ENCODE measurements around the gene WASF3.

WASF3 gene

DNA sequence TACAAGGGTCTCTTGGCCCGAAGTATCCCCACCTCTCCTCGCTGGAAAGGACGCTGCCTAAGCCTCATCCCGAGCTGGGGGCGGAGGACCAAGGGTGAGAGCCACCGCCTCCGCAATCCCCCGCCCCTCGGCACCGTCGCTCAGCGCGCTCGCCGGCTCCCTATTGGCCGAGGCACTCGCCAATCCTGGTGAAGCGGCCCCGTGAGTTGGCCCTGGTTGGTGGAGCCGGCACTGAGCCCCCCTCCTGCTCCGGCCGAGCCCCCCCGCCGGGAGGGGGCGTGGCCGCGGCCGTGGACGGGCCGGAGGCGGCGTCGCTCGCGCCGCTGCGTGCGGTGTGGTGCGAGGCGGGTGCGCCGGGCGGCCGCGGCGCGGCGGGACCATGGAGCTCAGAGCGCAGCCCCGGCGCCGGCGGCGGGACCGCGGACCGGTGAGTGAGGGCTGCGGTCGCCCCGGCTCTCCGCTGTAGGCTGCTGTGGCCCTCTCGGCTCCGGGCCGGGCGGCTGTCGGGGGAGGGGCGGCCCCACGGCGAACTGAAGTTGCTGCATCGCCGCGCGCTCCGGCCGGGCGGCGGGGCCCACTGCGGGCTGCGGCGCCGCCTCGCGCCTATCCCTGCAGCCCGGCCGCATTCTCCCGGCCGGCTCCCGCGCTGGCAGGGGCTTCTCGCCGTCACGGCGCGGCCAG lies at the start of gene WASF3:
WASF3 (plus strand) TSS at position 291 of the 681 bp plus-strand sequence. CDS start 84,588 bp downstream, outside the sequence.
- peak; percentile 89 for DNase-seq
- in situ Hi-C loops (cut with HindIII; ENCODE audit: low pct_ligation_motif_present, low pct_unique_long_range_greater_than_20kb, low sequenced_read_pairs), result no loop called here

- in situ Hi-C loops (cut with HindIII; ENCODE audit: low pct_ligation_motif_present, low pct_unique_long_range_greater_than_20kb, low sequenced_read_pairs), result no loop called here
- no peak for DNase-seq
Measured at GRCh38 chr13:26508885-26509284, 48.6 kb upstream of the WASF3 start.

- no peak for DNase-seq
- in situ Hi-C loops (cut with HindIII; ENCODE audit: low pct_ligation_motif_present, low pct_unique_long_range_greater_than_20kb, low sequenced_read_pairs), result no loop called here
Measured at GRCh38 chr13:26509491-26509890, 48.0 kb upstream of the WASF3 start.

DNA sequence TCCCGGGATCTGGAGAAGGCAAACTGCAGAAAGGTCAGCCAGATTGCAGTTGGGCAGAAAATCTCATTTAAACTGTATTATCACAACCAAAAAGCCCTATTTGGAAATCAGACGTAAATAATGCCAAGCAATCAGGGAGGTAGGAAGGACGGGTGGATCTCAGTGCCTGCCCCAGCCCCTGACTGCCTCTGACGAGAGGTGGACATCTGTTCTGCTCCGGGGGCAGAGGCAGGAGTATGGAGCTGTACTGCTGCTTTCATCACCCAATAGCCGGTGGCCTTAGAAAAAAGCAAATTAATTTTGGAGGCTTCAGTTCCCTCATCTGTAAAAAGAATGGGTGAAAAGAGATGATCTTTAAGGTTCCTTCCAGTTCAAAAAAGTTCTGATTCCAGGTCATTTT lies 43.6 kb upstream of the WASF3 start:
- in situ Hi-C loops (cut with HindIII; ENCODE audit: low pct_ligation_motif_present, low pct_unique_long_range_greater_than_20kb, low sequenced_read_pairs), result no loop called here
- DNase-seq, result no peak

DNA sequence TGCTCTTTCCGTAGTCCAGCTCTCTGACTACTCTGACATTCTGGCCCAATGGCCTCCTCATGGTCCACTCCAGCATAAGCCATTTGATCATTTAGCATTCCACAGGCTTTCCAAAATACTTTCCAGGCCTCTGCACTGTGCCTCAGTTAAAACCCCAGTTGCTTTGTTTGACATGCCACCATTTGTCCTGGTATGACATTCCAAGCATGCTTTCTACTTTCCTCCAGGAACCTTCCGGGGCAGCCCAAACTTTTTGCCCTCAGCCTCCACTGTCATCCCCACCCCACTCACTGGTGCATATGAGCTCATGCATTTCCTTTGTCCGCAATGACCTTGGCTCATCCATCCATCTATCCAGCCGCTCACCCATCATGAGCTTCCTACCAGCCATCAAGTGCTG lies 41.8 kb upstream of the WASF3 start:
- in situ Hi-C loops (cut with HindIII; ENCODE audit: low pct_ligation_motif_present, low pct_unique_long_range_greater_than_20kb, low sequenced_read_pairs), result no loop called here

GRCh38 chr13:26517936-26518335 lies 39.5 kb upstream of the WASF3 start:
- in situ Hi-C loops (cut with HindIII; ENCODE audit: low pct_ligation_motif_present, low pct_unique_long_range_greater_than_20kb, low sequenced_read_pairs), result no loop called here
- no peak for DNase-seq

More for the DNA sequence above, 41.8 kb upstream of the WASF3 start:
- no peak for DNase-seq

DNA sequence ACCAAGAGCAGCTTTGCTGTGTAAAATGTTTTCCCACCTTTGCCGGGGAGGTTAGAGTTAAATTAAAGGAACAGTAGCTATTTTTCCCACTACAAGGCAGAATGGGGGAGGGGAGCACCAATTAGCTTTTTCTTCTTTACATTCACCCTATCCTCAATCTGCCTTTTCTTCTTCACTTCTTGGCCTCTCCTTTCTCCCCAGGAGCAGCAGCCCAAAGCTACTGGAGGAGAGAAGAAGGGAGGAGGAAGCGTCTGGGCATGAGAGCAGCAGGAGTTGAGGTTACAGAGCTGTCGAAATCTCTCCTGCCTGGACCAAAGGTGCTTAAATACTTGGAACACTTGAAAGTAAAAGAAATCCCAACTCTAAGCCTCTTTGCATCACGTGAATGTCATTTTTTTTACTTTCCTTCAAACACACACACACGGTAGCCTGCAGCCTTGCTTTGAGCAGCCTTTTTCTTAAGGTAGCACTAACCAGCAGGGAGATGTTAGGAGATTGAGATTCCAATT lies 39.0 kb upstream of the WASF3 start:
- DNase-seq, result no peak
- in situ Hi-C loops (cut with HindIII; ENCODE audit: low pct_ligation_motif_present, low pct_unique_long_range_greater_than_20kb, low sequenced_read_pairs), result no loop called here

DNA sequence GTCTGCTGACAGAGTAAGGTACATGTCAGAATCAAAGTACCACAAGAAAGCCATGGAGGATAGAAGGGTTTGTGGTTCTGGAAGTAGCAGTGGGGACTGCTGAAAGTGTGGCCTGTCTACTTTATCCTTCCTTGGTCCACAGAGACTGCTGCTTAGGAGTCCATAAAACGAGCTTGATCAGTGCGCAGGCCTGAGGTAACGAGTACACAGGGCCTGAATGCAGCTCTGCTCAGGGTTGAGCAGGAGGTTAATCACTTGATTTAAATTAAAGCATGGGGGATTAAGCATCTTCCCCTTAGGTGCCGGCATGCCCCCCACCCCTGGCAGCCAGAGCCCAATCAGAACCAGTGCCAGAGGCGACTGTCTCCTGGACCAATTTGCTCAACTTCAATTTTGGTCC lies 34.9 kb upstream of the WASF3 start:
- in situ Hi-C loops (cut with HindIII; ENCODE audit: low pct_ligation_motif_present, low pct_unique_long_range_greater_than_20kb, low sequenced_read_pairs), result no loop called here
- DNase-seq, result no peak

DNA sequence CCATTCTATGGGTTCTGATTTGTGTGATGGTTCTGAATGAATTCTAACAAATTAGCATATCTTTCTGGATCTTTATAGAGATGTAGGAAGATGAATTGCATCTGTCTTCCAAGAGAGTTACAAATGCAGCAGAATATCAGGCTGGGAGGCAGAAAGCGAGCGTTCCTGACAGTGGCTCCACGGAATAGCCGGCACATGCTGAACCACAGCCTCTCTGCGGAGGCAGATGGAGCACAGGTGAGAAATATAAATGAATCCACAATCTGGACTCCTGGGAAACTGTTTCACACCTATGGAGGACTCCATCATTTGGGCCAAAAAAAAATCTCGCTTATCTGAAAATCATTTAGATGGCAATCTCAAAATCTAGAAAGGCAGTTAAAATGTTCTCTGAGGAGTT lies 34.5 kb upstream of the WASF3 start:
- DNase-seq, result no peak
- in situ Hi-C loops (cut with HindIII; ENCODE audit: low pct_ligation_motif_present, low pct_unique_long_range_greater_than_20kb, low sequenced_read_pairs), result no loop called here

GRCh38 chr13:26525528-26525927 lies 32.0 kb upstream of the WASF3 start:
- no peak for DNase-seq
- in situ Hi-C loops (cut with HindIII; ENCODE audit: low pct_ligation_motif_present, low pct_unique_long_range_greater_than_20kb, low sequenced_read_pairs), result no loop called here

- DNase-seq, result no peak
- in situ Hi-C loops (cut with HindIII; ENCODE audit: low pct_ligation_motif_present, low pct_unique_long_range_greater_than_20kb, low sequenced_read_pairs), result no loop called here
Measured at GRCh38 chr13:26526702-26527216, 30.7 kb upstream of the WASF3 start.

- in situ Hi-C loops (cut with HindIII; ENCODE audit: low pct_ligation_motif_present, low pct_unique_long_range_greater_than_20kb, low sequenced_read_pairs), result no loop called here
- no peak for DNase-seq
Measured at GRCh38 chr13:26528527-26528926, 29.0 kb upstream of the WASF3 start.

DNA sequence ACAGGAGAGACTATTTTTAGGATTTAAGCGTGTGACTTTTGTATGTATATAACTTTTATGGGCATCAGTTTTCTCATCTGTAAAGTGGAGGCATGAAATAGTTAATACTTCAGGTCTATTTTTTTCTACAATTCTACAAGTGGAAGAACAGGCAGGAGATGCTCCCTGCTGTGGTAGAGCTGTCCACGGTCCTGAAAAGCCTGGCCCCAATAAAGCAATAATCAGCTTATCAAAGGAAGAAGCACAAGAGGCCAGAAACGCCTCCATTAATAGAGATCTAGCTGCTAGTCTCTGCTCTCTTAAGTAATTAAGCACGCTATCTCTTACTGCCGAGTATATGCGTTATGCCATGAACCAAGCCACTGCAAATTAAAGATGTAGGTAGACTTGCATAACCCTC lies 28.0 kb upstream of the WASF3 start:
- in situ Hi-C loops (cut with HindIII; ENCODE audit: low pct_ligation_motif_present, low pct_unique_long_range_greater_than_20kb, low sequenced_read_pairs), result no loop called here
- DNase-seq, result peak; percentile 56

DNA sequence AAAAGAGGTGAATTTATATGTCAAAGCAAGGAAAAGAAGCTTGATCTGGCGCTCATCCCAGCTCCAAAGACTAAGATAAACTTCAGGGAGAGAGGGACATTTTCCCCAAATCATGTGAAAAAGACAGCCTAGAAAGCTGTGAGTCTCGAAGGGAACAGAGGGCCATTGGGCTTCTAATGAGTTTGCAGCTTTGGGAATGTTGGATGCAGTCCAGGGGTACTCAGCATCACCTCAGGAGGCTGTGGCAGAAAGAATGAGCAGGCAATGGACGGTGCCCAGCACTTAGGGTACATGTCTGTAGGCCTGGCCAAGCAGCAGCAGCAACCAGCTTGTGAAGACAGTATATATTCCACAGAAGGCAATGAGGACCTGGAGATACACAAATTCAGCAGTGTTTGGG lies 25.7 kb upstream of the WASF3 start:
- in situ Hi-C loops (cut with HindIII; ENCODE audit: low pct_ligation_motif_present, low pct_unique_long_range_greater_than_20kb, low sequenced_read_pairs), result no loop called here
- no peak for DNase-seq

DNA sequence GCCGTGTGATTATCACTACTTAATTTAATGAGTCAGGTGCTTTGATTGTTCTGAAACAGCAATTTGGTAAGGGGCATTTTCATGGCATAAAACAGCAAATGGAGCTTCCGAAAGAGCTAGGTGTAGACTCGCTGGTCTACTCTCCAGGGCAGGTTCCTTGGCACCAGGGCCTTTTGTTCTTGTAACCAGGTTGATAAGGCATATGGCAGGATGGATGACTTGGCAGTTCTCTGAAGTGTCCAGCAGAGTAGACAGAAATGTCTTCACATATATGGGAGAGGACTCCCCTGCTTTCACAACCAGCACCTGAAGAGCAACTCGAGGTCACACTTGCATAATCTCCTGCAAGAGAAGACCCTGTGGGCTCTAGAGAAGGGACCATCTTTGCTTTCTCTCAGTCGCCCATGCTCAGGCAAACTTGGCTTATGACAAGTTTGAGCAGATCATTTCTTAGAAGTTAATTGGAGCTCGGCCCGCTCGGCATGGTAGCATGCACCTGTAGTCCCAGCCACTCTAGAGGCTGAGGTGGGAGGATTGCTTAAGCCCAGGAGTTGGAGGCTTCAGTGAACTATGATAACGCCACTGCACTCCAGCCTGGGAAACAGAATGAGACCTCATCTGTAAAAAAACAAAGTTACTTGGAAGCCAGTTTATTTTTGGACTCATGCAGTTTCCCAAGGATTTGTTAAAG lies 23.3 kb upstream of the WASF3 start:
- in situ Hi-C loops (cut with HindIII; ENCODE audit: low pct_ligation_motif_present, low pct_unique_long_range_greater_than_20kb, low sequenced_read_pairs), result no loop called here
- DNase-seq, result no peak

DNA sequence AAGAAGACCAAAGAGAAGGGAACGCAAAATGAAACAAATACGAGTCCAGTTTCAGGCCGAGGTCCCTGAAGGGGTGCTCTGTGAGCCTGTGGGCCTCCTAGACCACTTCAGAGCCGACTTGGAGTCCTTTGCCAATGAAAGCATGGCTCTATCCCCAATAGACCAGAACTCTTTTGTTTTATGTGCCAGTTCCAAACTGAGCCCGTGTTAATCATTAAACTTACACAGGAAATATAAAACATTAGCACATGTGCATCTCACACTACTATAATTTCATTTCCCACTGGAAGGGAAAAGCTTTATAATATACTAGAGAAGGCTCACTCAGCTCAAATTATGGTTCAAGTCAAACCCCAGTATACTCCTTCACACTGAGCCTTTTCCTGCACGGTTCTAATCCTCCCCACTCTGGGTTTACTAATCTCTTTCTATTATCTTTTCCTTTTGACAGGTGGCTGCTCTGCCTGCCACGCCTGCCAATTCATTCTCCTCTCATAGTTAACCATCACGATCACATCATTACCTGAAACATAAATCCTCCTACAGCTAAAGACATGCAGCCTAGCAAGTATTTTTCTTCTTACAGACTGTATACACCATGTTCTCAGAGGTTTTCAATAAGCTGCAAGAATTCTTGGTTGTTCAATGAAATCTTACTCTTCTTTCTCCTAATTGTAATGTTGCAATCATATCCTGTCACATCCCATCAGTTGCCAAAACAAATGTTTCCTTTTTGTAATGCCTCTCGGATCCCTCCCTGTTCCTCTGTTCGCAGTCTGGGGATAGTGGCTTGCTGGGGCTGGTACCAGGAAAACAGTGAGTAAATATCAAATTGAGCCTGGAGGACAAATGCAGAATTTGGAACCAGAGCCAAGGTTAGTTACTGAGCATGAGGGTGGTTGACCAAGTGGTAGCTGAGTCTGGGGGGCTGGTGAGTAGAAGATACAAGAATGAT lies 18.8 kb upstream of the WASF3 start:
- no peak for DNase-seq
- in situ Hi-C loops (cut with HindIII; ENCODE audit: low pct_ligation_motif_present, low pct_unique_long_range_greater_than_20kb, low sequenced_read_pairs), result no loop called here

DNA sequence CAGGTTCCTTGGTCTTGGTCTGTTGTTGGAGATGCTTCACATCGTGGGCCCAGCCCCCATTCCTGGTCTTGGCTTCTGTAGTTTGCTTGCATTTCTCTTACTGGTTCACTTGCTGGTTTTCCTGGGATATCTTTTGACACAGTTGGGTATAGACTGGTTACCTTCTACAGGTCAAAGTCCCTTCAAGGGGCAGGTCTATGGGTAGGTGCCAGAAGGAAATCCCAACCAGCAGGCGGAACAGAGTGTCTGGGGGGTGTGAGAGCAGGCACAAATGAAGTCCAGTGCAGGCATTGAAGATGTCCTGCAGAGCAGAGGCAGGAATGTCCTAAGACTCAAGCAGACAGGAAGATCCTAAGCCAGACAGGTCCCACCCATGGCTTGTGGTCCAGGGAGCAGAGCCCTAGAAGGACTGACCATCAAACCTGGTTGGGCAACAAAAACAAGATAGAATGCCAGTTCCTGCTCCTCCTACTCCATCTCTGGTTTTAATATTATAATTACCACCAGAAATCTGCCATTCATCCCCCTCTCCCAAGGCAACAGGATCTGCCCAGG lies 17.7 kb upstream of the WASF3 start:
- DNase-seq, result no peak
- in situ Hi-C loops (cut with HindIII; ENCODE audit: low pct_ligation_motif_present, low pct_unique_long_range_greater_than_20kb, low sequenced_read_pairs), result no loop called here

DNA sequence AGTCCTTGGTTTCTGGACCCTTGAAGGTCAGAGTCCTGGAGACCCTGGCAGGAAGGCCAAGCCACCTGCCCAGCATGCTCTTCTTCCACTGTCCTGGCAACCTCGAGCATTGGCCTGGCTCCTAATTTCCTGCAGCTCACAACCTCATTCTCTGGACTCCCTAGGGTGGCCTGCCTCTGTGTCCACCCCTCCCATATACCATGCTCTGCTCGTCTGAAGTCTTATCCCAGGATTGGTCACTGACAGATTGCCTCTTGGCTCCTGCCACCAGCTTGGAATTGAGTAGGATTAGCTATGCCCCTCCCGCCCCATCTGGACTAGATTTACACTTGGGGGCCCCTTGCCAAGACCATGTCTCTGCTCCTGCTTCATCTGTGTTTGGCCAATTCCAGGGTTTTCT lies 17.1 kb upstream of the WASF3 start:
- DNase-seq, result no peak
- in situ Hi-C loops (cut with HindIII; ENCODE audit: low pct_ligation_motif_present, low pct_unique_long_range_greater_than_20kb, low sequenced_read_pairs), result no loop called here

DNA sequence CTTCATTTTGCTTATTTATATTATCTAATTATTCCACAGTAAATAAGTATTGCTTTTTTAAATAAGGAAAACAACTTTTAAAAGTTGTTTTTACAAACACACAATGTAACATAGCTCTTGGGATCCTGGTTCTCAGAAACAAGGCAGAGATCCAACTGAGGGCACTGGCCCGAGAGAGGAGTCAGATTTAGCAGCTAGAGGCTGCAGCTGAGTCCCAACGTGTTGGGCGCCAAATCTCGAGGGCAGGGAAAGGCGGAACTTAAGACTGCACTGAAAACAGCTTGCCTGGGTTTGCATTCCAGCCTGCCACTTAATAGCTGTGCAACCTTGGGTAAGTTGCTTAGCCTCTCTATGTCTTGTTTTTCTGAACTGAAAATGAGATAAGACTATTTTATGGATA lies 16.4 kb upstream of the WASF3 start:
- DNase-seq, result no peak
- in situ Hi-C loops (cut with HindIII; ENCODE audit: low pct_ligation_motif_present, low pct_unique_long_range_greater_than_20kb, low sequenced_read_pairs), result no loop called here

Measured in ACHN (cell line).